SK-N-SH (cell line): ENCODE data around the gene MINDY2. TPM values are rescaled to one million over a fixed set of nuclear protein-coding genes. Genes with fewer than 3 reads are reported as not detected.

Experiments used
- CTCF ChIA-PET: fragments of 300-600, 350-600 bp; formaldehyde crosslinking; extraction: SDS; loops from one replicate; lab custom pipeline; 2021; lab: Yijun Ruan, JAX
- POLR2A ChIA-PET: fragments of 350-600 bp; sonication (Branson Sonifier 250); formaldehyde crosslinking; extraction: SDS; loops from one replicate; lab custom pipeline; 2020; ENCODE audit warnings: antibody characterized with exemption, inconsistent platforms; lab: Yijun Ruan, JAX
- DNase-seq: peaks from one replicate; pipeline ENCODE4 v3.0.0; 2012
- H2AFZ ChIP-seq: fragments of 200-600 bp; sonication (generic); 2 replicates; pipeline ENCODE4 v1.8.1; 2016; ENCODE audit warnings: antibody characterized with exemption, mild to moderate bottlenecking, low read depth
- H3F3A ChIP-seq: fragments of 200-600 bp; sonication (generic); replicated peaks from 2 replicates; pipeline ENCODE3; 2016; ENCODE audit warnings: antibody characterized with exemption, mild to moderate bottlenecking; ENCODE audit not compliant: insufficient read depth
- H3K27ac ChIP-seq, 2 experiments: fragments of 200-500 bp in 1 of 2; fragments of 200-600 bp in 1 of 2; sonication (Bioruptor generic) in 1 of 2; sonication (generic), shearing (Covaris generic) in 1 of 2; 2 replicates each; pipeline versions ENCODE4 v1.5.1 to v1.6.1; 2014 to 2016; ENCODE audit warnings: low read depth in 2 of 2, inconsistent platforms in 1 of 2, low read length in 1 of 2, mild to moderate bottlenecking in 1 of 2, mixed read lengths in 1 of 2
- H3K27me3 ChIP-seq: fragments of 200-600 bp; sonication (generic), shearing (Covaris generic); 2 replicates; pipeline ENCODE4 v1.6.1; 2016; ENCODE audit warnings: mixed run types; ENCODE audit not compliant: insufficient read depth
- H3K36me3 ChIP-seq, 2 experiments: fragments of 200-500 bp in 1 of 2; fragments of 200-600 bp in 1 of 2; sonication (Bioruptor generic) in 1 of 2; sonication (generic) in 1 of 2; replicated peaks in 1 of 2; 2 replicates each; pipeline versions ENCODE3 to v1.5.1; 2014 to 2016; ENCODE audit warnings: low read length in 1 of 2, mild to moderate bottlenecking in 1 of 2; ENCODE audit not compliant: insufficient read depth in 2 of 2, control insufficient read depth in 1 of 2
- H3K4me1 ChIP-seq, 2 experiments: fragments of 200-500 bp in 1 of 2; fragments of 200-600 bp in 1 of 2; sonication (Bioruptor generic) in 1 of 2; sonication (generic), shearing (Covaris generic) in 1 of 2; 2 replicates each; pipeline versions ENCODE4 v1.5.1 to v1.6.1; 2014 to 2016; ENCODE audit warnings: low read depth in 1 of 2, low read length in 1 of 2, mixed run types in 1 of 2; ENCODE audit not compliant: insufficient read depth in 2 of 2, control insufficient read depth in 1 of 2
- H3K4me2 ChIP-seq: fragments of 200-600 bp; sonication (generic), shearing (Covaris generic); 2 replicates; pipeline ENCODE4 v1.6.1; 2017; ENCODE audit warnings: mixed run types
- H3K4me3 ChIP-seq, 2 experiments: fragments of 200-500 bp in 1 of 2; fragments of 200-600 bp in 1 of 2; sonication (Bioruptor generic) in 1 of 2; sonication (generic), shearing (Covaris generic) in 1 of 2; 2 replicates each; pipeline versions ENCODE4 v1.5.1 to v1.8.1; 2014 to 2016; ENCODE audit warnings: low read depth in 2 of 2, inconsistent platforms in 1 of 2, low read length in 1 of 2, mild to moderate bottlenecking in 1 of 2, mixed read lengths in 1 of 2, moderate library complexity in 1 of 2
- H3K79me2 ChIP-seq: fragments of 200-600 bp; sonication (generic); 2 replicates; pipeline ENCODE4 v1.8.1; 2017; ENCODE audit warnings: mild to moderate bottlenecking; ENCODE audit not compliant: insufficient read depth
- H3K9ac ChIP-seq: fragments of 200-600 bp; sonication (generic); 2 replicates; pipeline ENCODE4 v1.6.1; 2017; ENCODE audit warnings: mixed run types
- H3K9me2 ChIP-seq: fragments of 200-600 bp; sonication (generic); 2 replicates; pipeline ENCODE4 v1.6.1; 2017; ENCODE audit warnings: mixed run types
- H3K9me3 ChIP-seq: fragments of 200-600 bp; sonication (generic); 2 replicates; pipeline ENCODE4 v1.6.1; 2017; ENCODE audit warnings: mixed run types, mild to moderate bottlenecking, moderate library complexity
- H4K20me1 ChIP-seq: fragments of 200-600 bp; sonication (generic); 2 replicates; pipeline ENCODE4 v1.6.1; 2017; ENCODE audit warnings: mild to moderate bottlenecking, mixed run types; ENCODE audit not compliant: insufficient read depth
- CHD2 ChIP-seq: fragments of 150-350 bp; IDR thresholded peaks from 2 replicates; pipeline ENCODE4 v1.6.1; 2018; ENCODE audit warnings: low read length; ENCODE audit not compliant: partially characterized antibody
- EZH2phosphoT487 ChIP-seq: fragments of 200-600 bp; sonication (generic); IDR thresholded peaks from 2 replicates; pipeline ENCODE4 v1.6.1; 2017; ENCODE audit warnings: low read depth, mixed run types, mild to moderate bottlenecking, antibody characterized with exemption, moderate library complexity, borderline replicate concordance
- FOSL2 ChIP-seq: IDR thresholded peaks from 2 replicates; pipeline ENCODE4 v1.4.0; 2012; ENCODE audit warnings: low read depth, mild to moderate bottlenecking, moderate library complexity, borderline replicate concordance
- GABPA ChIP-seq: IDR thresholded peaks from 2 replicates; pipeline ENCODE4 v1.4.0; 2012; ENCODE audit warnings: low read depth, mild to moderate bottlenecking
- JUND ChIP-seq: IDR thresholded peaks from 2 replicates; pipeline ENCODE4 v1.4.0; 2012
- NFIC ChIP-seq: IDR thresholded peaks from 2 replicates; pipeline ENCODE4 v1.4.0; 2012; ENCODE audit warnings: borderline replicate concordance
- POLR2AphosphoS5 ChIP-seq: IDR thresholded peaks from 2 replicates; pipeline ENCODE4 v1.6.1; 2012; ENCODE audit warnings: low read depth, low read length
- RCOR1 ChIP-seq: fragments of 150-350 bp; IDR thresholded peaks from 2 replicates; pipeline ENCODE4 v1.6.1; 2017; ENCODE audit warnings: antibody characterized with exemption, low read length
- REST ChIP-seq: IDR thresholded peaks from 2 replicates; pipeline ENCODE4 v1.6.1; 2012; ENCODE audit warnings: mild to moderate bottlenecking, low read depth, low read length, moderate library complexity
- RXRA ChIP-seq: IDR thresholded peaks from 2 replicates; pipeline ENCODE4 v1.4.0; 2012; ENCODE audit warnings: low read depth, mild to moderate bottlenecking, borderline replicate concordance
- USF2 ChIP-seq: fragments of 150-350 bp; IDR thresholded peaks from 2 replicates; pipeline ENCODE4 v1.6.1; 2017; ENCODE audit warnings: antibody characterized with exemption, low read length, low read depth, borderline replicate concordance
- ZBTB33 ChIP-seq: IDR thresholded peaks from 2 replicates; pipeline ENCODE4 v1.4.0; 2012; ENCODE audit warnings: low read depth, borderline replicate concordance
- WGBS: methylation state at CpG from one replicate; pipeline ENCODE4 v1.1.6; 2017; ENCODE audit warnings: low lambda C conversion rate; 5-methylcytosine and 5-hydroxymethylcytosine counted together
- polyA plus RNA-seq, 3 experiments: library from polyadenylated mRNA; depleted of rRNA; stranded (reverse); fragments of >200 nt; gene quantifications; 2 replicates each; pipeline ENCODE4 v1.2.3, GENCODE V29; 2012

Gene MINDY2
- polyA plus RNA-seq, 1 of the 3 experiments (the other 2 are of a cell fraction): 1.0 TPM

- peaks cover 0 to 12% of the 10 kb centered on the region in 2 experiments for H3K36me3 ChIP-seq
- POLR2A ChIA-PET: no interaction called here
- no peaks in the 10 kb centered on the region for H3K27me3 ChIP-seq
These were observed 8.5 kb downstream of the MINDY2 start for GRCh38 chr15:58779554-58779953.

More at GRCh38 chr15:58779554-58779953, 8.5 kb downstream of the MINDY2 start:
- Histone ChIP-seq H3K4me2 (no peak overlapping the region), H3K9me2 (no peaks in the 10 kb centered on the region), H3K27ac (no peak overlapping the region), H3K79me2 (peaks cover 23% of the 10 kb centered on the region), H2AFZ (no peak overlapping the region), H3F3A (no peaks in the 10 kb centered on the region), H3K9me3 (no peaks in the 10 kb centered on the region)
- DNase-seq: no peak
- no peak for TF ChIP-seq RCOR1
- TF ChIP-seq GABPA: no peak
- TF ChIP-seq NFIC: no peak
- TF ChIP-seq CHD2: no peak
- no peak for TF ChIP-seq USF2
- no peak for TF ChIP-seq JUND
- TF ChIP-seq POLR2AphosphoS5: no peak
- TF ChIP-seq FOSL2: no peak
- TF ChIP-seq EZH2phosphoT487: no peak
- no peak for TF ChIP-seq REST
- no peak for TF ChIP-seq ZBTB33
- no peak for TF ChIP-seq RXRA
- TF ChIP-seq, all 33 proteins: peak for 0
- 96% methylated on average over 1 of the region's 1 CpG for WGBS
- no peak overlapping the region for H3K9ac ChIP-seq
- no peak overlapping the region for H3K4me3 ChIP-seq
- CTCF ChIA-PET: no interaction called here
- no peaks in the 10 kb centered on the region for H3K4me1 ChIP-seq
- 0 out of 2 replicates have a peak, but pooled peaks cover 4% of the 10 kb centered on the region for H4K20me1 ChIP-seq
